IMR-90 (cell line): ENCODE results near the gene SLC8A1. TPM values are rescaled to one million over a fixed set of nuclear protein-coding genes. Genes with fewer than 3 reads are reported as not detected.
A peak's percentile ranks its signal among the peaks of the same experiment; 100 is the strongest.

ENCODE experiments used
- ATAC-seq: fragments of 200-7000 bp; cut with Tn5 transposase; 2 replicates; pipeline ENCODE4 v1.9.1; 2020; ENCODE audit warnings: low read depth, mild to moderate bottlenecking, moderate library complexity
- BruUV-seq: library from RNA; stranded (reverse); fragments of 400-500 nt; replicated peaks from 2 replicates; lab custom pipeline; 2021; lab: Mats Ljungman, UMichigan
- CTCF ChIA-PET: fragments of 300-600 bp; formaldehyde crosslinking; extraction: SDS; loops from one replicate; lab custom pipeline; 2021; ENCODE audit warnings: antibody characterized with exemption; lab: Yijun Ruan, JAX
- POLR2A ChIA-PET: fragments of 300-600 bp; sonication (Branson Sonifier 250); formaldehyde crosslinking; loops from one replicate; lab custom pipeline; 2022; ENCODE audit warnings: antibody characterized with exemption; ENCODE audit not compliant: unreplicated experiment; lab: Charles Lee
- DNase-seq: peaks from one replicate; pipeline ENCODE4 v3.0.0; 2013
- H2AFZ ChIP-seq: replicated peaks from 2 replicates; pipeline ENCODE3; 2013; ENCODE audit warnings: low read length, mild to moderate bottlenecking; ENCODE audit not compliant: poor library complexity
- H2AK5ac ChIP-seq: 2 replicates; pipeline ENCODE4 v1.6.1; 2013; ENCODE audit warnings: low read depth, low read length, inconsistent platforms
- H2AK9ac ChIP-seq: replicated peaks from 2 replicates; pipeline ENCODE3; 2013; ENCODE audit warnings: mild to moderate bottlenecking, low read depth, low read length, moderate library complexity; ENCODE audit not compliant: poor library complexity
- H2BK120ac ChIP-seq: 2 replicates; pipeline ENCODE4 v1.6.1; 2013; ENCODE audit warnings: low read depth, low read length, inconsistent platforms
- H2BK15ac ChIP-seq: 3 replicates; pipeline ENCODE4 v1.6.1; 2013; ENCODE audit warnings: low read depth, low read length, inconsistent platforms
- H2BK20ac ChIP-seq: 2 replicates; pipeline ENCODE4 v1.6.1; 2013; ENCODE audit warnings: low read depth, mild to moderate bottlenecking, inconsistent platforms, low read length, moderate library complexity
- H2BK5ac ChIP-seq: 2 replicates; pipeline ENCODE4 v1.6.1; 2013; ENCODE audit warnings: mild to moderate bottlenecking, low read depth, low read length, inconsistent platforms; ENCODE audit not compliant: poor library complexity, severe bottlenecking
- H3K14ac ChIP-seq: replicated peaks from 2 replicates; pipeline ENCODE4 v1.6.1; 2013; ENCODE audit warnings: low read depth, low read length, inconsistent platforms
- H3K18ac ChIP-seq: 2 replicates; pipeline ENCODE4 v1.6.1; 2013; ENCODE audit warnings: low read depth, low read length, control low read depth
- H3K23ac ChIP-seq: 2 replicates; pipeline ENCODE4 v1.6.1; 2013; ENCODE audit warnings: low read depth, low read length, inconsistent platforms
- H3K27ac ChIP-seq: 2 replicates; pipeline ENCODE4 v1.5.1; 2013; ENCODE audit warnings: mild to moderate bottlenecking, control low read depth, low read length; ENCODE audit not compliant: insufficient read depth
- H3K27me3 ChIP-seq: 2 replicates; pipeline ENCODE4 v1.6.1; 2013; ENCODE audit warnings: low read length; ENCODE audit not compliant: control insufficient read depth, insufficient read depth
- H3K36me3 ChIP-seq: 2 replicates; pipeline ENCODE4 v1.6.1; 2013; ENCODE audit warnings: low read length, mixed read lengths; ENCODE audit not compliant: control insufficient read depth, insufficient read depth
- H3K4ac ChIP-seq: 2 replicates; pipeline ENCODE4 v1.6.1; 2013; ENCODE audit warnings: low read depth, low read length, inconsistent platforms
- H3K4me1 ChIP-seq: 2 replicates; pipeline ENCODE4 v1.6.1; 2013; ENCODE audit warnings: low read length, mixed read lengths; ENCODE audit not compliant: control insufficient read depth, insufficient read depth
- H3K4me2 ChIP-seq: 2 replicates; pipeline ENCODE4 v1.6.1; 2013; ENCODE audit warnings: low read depth, mild to moderate bottlenecking, control low read depth, low read length, moderate library complexity
- H3K4me3 ChIP-seq: 2 replicates; pipeline ENCODE4 v1.5.1; 2013; ENCODE audit warnings: low read depth, mild to moderate bottlenecking, control low read depth, low read length, moderate library complexity; ENCODE audit not compliant: insufficient read depth
- H3K56ac ChIP-seq: 2 replicates; pipeline ENCODE4 v1.6.1; 2013; ENCODE audit warnings: low read length, inconsistent platforms; ENCODE audit not compliant: insufficient read depth; ENCODE audit errors: extremely low read depth
- H3K79me1 ChIP-seq, 2 experiments: 2 replicates each; pipeline ENCODE4 v1.6.1; 2013; ENCODE audit warnings: low read length in 2 of 2, inconsistent platforms in 1 of 2, low read depth in 1 of 2
- H3K9ac ChIP-seq: 2 replicates; pipeline ENCODE4 v1.6.1; 2013; ENCODE audit warnings: low read depth, low read length, control low read depth
- H3K9me1 ChIP-seq: 2 replicates; pipeline ENCODE4 v1.6.1; 2013; ENCODE audit warnings: low read length, inconsistent platforms; ENCODE audit not compliant: insufficient read depth
- H3K9me3 ChIP-seq: 2 replicates; pipeline ENCODE4 v1.6.1; 2013; ENCODE audit warnings: low read length; ENCODE audit not compliant: control insufficient read depth, insufficient read depth
- H4K20me1 ChIP-seq: 2 replicates; pipeline ENCODE4 v1.6.1; 2013; ENCODE audit warnings: low read length, inconsistent platforms; ENCODE audit not compliant: insufficient read depth
- H4K5ac ChIP-seq: 2 replicates; pipeline ENCODE4 v1.6.1; 2013; ENCODE audit warnings: mild to moderate bottlenecking, low read depth, low read length, control low read depth
- H4K8ac ChIP-seq, 2 experiments: 2 replicates each; pipeline ENCODE4 v1.6.1; 2013; ENCODE audit warnings: low read depth in 2 of 2, low read length in 2 of 2, control low read depth in 1 of 2, inconsistent platforms in 1 of 2
- H4K91ac ChIP-seq: 2 replicates; pipeline ENCODE4 v1.6.1; 2013; ENCODE audit warnings: low read depth, low read length, inconsistent platforms; ENCODE audit not compliant: insufficient read depth
- CEBPB ChIP-seq: IDR thresholded peaks from 2 replicates; pipeline ENCODE4 v1.6.1; 2012; ENCODE audit warnings: low read depth, low read length, improper control_type of control experiment
- CHD1 ChIP-seq: IDR thresholded peaks from 2 replicates; pipeline ENCODE4 v1.6.1; 2012; ENCODE audit warnings: low read depth, low read length, improper control_type of control experiment
- SMC3 ChIP-seq: fragments of 150-350 bp; IDR thresholded peaks from 2 replicates; pipeline ENCODE4 v1.6.1; 2016; ENCODE audit warnings: low read depth, mild to moderate bottlenecking, antibody characterized with exemption, low read length, moderate library complexity
- WGBS, 2 experiments: methylation state at CpG; one replicate each; pipeline versions ENCODE4 v1.1.5 to v1.1.7; 2013; ENCODE audit warnings: missing lambda C conversion rate in 2 of 2; ENCODE audit not compliant: insufficient read length in 1 of 2; ENCODE audit errors: extremely low coverage in 2 of 2; 5-methylcytosine and 5-hydroxymethylcytosine counted together
- dilution Hi-C: fragments of 300-500 bp; cut with HindIII; formaldehyde crosslinking; loops from one replicate; pipeline ENCODE4 v1.14.3; 2018; ENCODE audit warnings: low sequenced_read_pairs; ENCODE audit not compliant: unreplicated experiment
- in situ Hi-C: fragments of 300-500 bp; cut with MboI; formaldehyde crosslinking; loops from 3 replicates; pipeline ENCODE4 v1.14.3; 2019; ENCODE audit warnings: low sequenced_read_pairs, inconsistent platforms, mixed read lengths
- intact Hi-C: fragments of 100-400 bp; cut with micrococcal nuclease; formaldehyde crosslinking; loops from 2 replicates; pipeline ENCODE4 v1.10.0; 2022
- polyA plus RNA-seq, 3 experiments: library from polyadenylated mRNA; depleted of rRNA; stranded (reverse); fragments of >200 nt; gene quantifications; 2 replicates each; pipeline ENCODE4 v1.2.3, GENCODE V29; 2012; ENCODE audit warnings: low replicate concordance in 1 of 3
- total RNA-seq: library from RNA; depleted of rRNA; stranded (reverse); fragments of >200 nt; gene quantifications from 2 replicates; pipeline ENCODE4 v1.2.3, GENCODE V29; 2012

SLC8A1 gene
- total and polyA plus RNA-seq, 2 of the 4 experiments (the other 2 are of a cell fraction) = 7.7 to 57.0 TPM

DNA sequence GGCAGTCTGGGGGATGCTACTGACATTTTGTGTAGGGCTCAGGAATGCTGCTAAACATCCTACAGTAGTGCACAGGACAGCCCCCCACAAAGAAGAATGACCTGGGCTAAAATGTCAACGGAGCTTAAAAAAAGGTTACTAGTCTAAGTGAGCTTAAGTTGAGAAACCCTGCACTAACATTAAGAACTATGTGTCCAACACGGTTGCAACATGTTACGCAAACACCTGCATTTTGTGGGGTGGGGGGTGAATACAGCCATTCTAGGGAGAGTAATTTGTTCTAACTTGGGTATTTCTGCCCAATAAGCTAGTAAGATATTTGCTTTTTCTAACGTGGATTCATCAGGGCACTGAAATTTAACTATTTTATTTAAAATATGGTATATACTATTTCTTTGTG, 57.9 kb downstream of the SLC8A1 start:
- Histone ChIP-seq H3K4me1 (peaks cover 4% of the 10 kb centered on the region), H2AK5ac (no peak overlapping the region), H3K4me2 (no peak overlapping the region), H3K18ac (no peak overlapping the region), H4K91ac (no peak overlapping the region), H3K9me1 (no peaks in the 10 kb centered on the region), H2AFZ (no peak overlapping the region), H3K56ac (no peak overlapping the region), H3K4me3 (no peak overlapping the region), H3K9me3 (no peaks in the 10 kb centered on the region), H3K14ac (no peak overlapping the region; the same call in 1 of the 2 replicates), H3K4ac (no peak overlapping the region), H3K23ac (0 out of 2 replicates have a peak overlapping the region, but pooled peaks have one; percentile 36), H3K27ac (no peak overlapping the region), H3K79me1 (peaks cover 26 to 40% of the 10 kb centered on the region in 2 experiments), H3K9ac (no peak overlapping the region), H2BK20ac (no peak overlapping the region), H4K5ac (0 out of 2 replicates have a peak overlapping the region, but pooled peaks have one; percentile 59), H4K20me1 (no peaks in the 10 kb centered on the region), H3K36me3 (no peaks in the 10 kb centered on the region), H2BK5ac (no peak overlapping the region), H2BK15ac (no peak overlapping the region), H4K8ac (no peak overlapping the region), H3K27me3 (no peaks in the 10 kb centered on the region), H2BK120ac (no peak overlapping the region; the same call in 1 of the 2 replicates), H2AK9ac (no peak overlapping the region)
- POLR2A ChIA-PET = no interaction called here
- no TSS peak for BruUV-seq
- DNase-seq = no peak
- intact Hi-C loops (no loop called here), in situ Hi-C loops (no loop called here), dilution Hi-C loops (no loop called here)
- no peak for ATAC-seq
- WGBS, 2 experiments = no CpG with 5 or more reads among the region's 4 CpGs
- CTCF ChIA-PET = no interaction called here
- TF ChIP-seq CHD1 (no peak), SMC3 (no peak), CEBPB (0 out of 2 replicates have a peak, but pooled peaks have one; percentile 16)
